Breast epithelium (tissue), 3 donors: Measurements from ENCODE around the gene FARP2.

ENCODE experiments used
- POLR2A ChIP-seq: fragments of 450-650 bp; IDR thresholded peaks from one replicate; pipeline ENCODE4 v1.6.1; 2016; ENCODE audit warnings: antibody characterized with exemption, mild to moderate bottlenecking, moderate library complexity
- POLR2AphosphoS5 ChIP-seq, 3 donors: sonication (generic); formaldehyde crosslinking; IDR thresholded peaks; one replicate each; pipeline ENCODE4 v1.6.1; 2017; ENCODE audit warnings: antibody characterized with exemption in 3 of 3
- TF ChIP-seq, protein P1 (sequence below), 3 donors: fragments of 450-650 bp; IDR thresholded peaks; one replicate each; pipeline ENCODE4 v1.5.1; 2016 to 2017; ENCODE audit warnings: antibody characterized with exemption in 3 of 3, mild to moderate bottlenecking in 3 of 3, moderate library complexity in 3 of 3

DNA sequence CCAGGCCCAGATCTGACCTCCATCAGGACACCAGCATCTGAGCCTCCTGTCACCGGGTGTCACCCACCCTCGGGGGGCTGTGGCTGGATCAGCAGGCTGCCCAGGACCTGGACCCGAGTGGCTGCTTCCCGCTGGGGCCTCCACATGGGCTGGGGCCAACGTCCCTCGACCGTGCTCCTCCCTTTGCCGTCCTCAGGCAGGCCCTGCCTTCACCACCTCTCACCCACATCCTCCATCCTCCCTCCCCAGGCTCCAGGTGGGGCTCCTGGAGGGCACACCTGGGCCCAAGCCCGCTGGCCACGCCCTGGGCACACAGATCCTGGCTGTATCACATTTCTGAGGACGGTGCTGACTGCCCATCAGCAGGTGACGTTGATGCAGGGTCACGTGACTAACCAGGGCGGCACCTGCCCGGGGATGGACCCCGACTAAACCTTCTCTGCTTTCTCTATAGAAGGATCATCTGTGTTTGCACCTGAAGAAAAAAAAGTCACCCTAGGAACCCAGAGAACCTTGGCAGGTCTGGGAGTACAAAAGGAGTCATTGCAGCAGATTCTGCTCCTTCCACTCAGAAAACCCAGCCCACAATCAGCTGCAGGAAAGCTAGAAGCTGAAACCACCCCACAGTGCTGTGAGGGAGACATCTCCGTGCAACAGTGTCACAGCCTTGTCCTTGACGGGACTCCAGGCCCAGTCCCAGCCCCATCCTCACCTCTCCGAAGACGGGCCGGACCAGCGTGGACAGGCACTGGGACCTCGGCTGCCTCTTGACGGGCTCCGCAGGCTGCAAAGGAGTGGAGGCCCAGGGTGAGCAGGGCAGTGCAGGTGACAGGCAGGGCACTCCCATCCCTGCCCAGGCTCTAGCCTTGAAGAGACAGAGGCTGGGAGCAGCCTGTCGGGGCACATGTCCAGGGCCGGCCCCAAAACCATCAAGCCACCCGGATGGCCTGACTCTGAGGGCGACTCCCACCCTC lies 141.1 kb downstream of the FARP2 start:
- TF ChIP-seq, protein P1, sequence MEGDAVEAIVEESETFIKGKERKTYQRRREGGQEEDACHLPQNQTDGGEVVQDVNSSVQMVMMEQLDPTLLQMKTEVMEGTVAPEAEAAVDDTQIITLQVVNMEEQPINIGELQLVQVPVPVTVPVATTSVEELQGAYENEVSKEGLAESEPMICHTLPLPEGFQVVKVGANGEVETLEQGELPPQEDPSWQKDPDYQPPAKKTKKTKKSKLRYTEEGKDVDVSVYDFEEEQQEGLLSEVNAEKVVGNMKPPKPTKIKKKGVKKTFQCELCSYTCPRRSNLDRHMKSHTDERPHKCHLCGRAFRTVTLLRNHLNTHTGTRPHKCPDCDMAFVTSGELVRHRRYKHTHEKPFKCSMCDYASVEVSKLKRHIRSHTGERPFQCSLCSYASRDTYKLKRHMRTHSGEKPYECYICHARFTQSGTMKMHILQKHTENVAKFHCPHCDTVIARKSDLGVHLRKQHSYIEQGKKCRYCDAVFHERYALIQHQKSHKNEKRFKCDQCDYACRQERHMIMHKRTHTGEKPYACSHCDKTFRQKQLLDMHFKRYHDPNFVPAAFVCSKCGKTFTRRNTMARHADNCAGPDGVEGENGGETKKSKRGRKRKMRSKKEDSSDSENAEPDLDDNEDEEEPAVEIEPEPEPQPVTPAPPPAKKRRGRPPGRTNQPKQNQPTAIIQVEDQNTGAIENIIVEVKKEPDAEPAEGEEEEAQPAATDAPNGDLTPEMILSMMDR (IDR thresholded peaks at IDR 0.05), result no peak
- TF ChIP-seq POLR2AphosphoS5 (IDR thresholded peaks at IDR 0.05) (no peak), POLR2A (no peak)
